HEK293 (cell line): Measurements from ENCODE around the gene COPS9.
A peak's percentile ranks its signal among the peaks of the same experiment; 100 is the strongest.

ENCODE experiments used
- CTCF ChIA-PET: fragments of 350-600 bp; formaldehyde crosslinking; extraction: SDS; loops from one replicate; lab custom pipeline; 2021; ENCODE audit warnings: antibody characterized with exemption; lab: Yijun Ruan, JAX
- POLR2A ChIA-PET: fragments of 300-600 bp; formaldehyde crosslinking; extraction: SDS; loops from one replicate; lab custom pipeline; 2020; ENCODE audit warnings: antibody characterized with exemption, inconsistent platforms; lab: Yijun Ruan, JAX
- H3K27ac ChIP-seq: fragments of 200-500 bp; sonication (Bioruptor generic); 2 replicates; pipeline ENCODE4 v1.5.1; 2014; ENCODE audit warnings: low read depth, low read length, control low read depth, inconsistent platforms; ENCODE audit errors: extremely low read depth
- H3K36me3 ChIP-seq, 2 experiments: fragments of 200-500 bp in 1 of 2; sonication (Bioruptor generic) in 1 of 2; 1 replicate in 1 of 2; 2 replicates in 1 of 2; pipeline ENCODE4 v1.5.1; 2014 to 2017; ENCODE audit warnings: inconsistent platforms in 2 of 2, low read length in 2 of 2; ENCODE audit not compliant: control insufficient read depth in 2 of 2, insufficient read depth in 1 of 2
- H3K4me1 ChIP-seq: fragments of 200-500 bp; sonication (Bioruptor generic); 2 replicates; pipeline ENCODE4 v1.5.1; 2014; ENCODE audit warnings: mild to moderate bottlenecking, low read length, inconsistent platforms; ENCODE audit not compliant: control insufficient read depth, insufficient read depth
- H3K4me3 ChIP-seq: 2 replicates; pipeline ENCODE4 v1.5.1; 2011; ENCODE audit warnings: low read depth, mild to moderate bottlenecking, control low read depth, low read length, moderate library complexity
- H3K9me3 ChIP-seq: fragments of 200-500 bp; sonication (Bioruptor generic); 2 replicates; pipeline ENCODE4 v1.5.1; 2014; ENCODE audit warnings: low read depth, low read length, inconsistent platforms; ENCODE audit not compliant: control insufficient read depth, insufficient read depth
- BCL11A ChIP-seq: fragments of 450-650 bp; formaldehyde crosslinking; IDR thresholded peaks from 2 replicates; pipeline ENCODE4 v1.5.1; 2016; ENCODE audit warnings: low read depth, missing biosample characterization, missing genetic modification characterization
- EGR2 ChIP-seq: fragments of 450-650 bp; formaldehyde crosslinking; IDR thresholded peaks from 2 replicates; pipeline ENCODE4 v1.5.1; 2016; ENCODE audit warnings: low read depth, missing biosample characterization, missing genetic modification characterization
- GLIS1 ChIP-seq: fragments of 450-650 bp; formaldehyde crosslinking; IDR thresholded peaks from 2 replicates; pipeline ENCODE4 v1.5.1; 2016; ENCODE audit warnings: missing biosample characterization, missing genetic modification characterization
- GLIS2 ChIP-seq: fragments of 450-650 bp; formaldehyde crosslinking; IDR thresholded peaks from 2 replicates; pipeline ENCODE4 v1.5.1; 2016; ENCODE audit warnings: missing biosample characterization, missing genetic modification characterization
- OSR2 ChIP-seq: fragments of 450-650 bp; formaldehyde crosslinking; IDR thresholded peaks from 2 replicates; pipeline ENCODE4 v1.5.1; 2016; ENCODE audit warnings: missing biosample characterization, missing genetic modification characterization
- RBAK ChIP-seq: fragments of 450-650 bp; formaldehyde crosslinking; IDR thresholded peaks from 2 replicates; pipeline ENCODE4 v1.5.1; 2016; ENCODE audit warnings: missing biosample characterization, missing genetic modification characterization
- SP7 ChIP-seq: fragments of 450-650 bp; formaldehyde crosslinking; IDR thresholded peaks from 2 replicates; pipeline ENCODE4 v1.5.1; 2016; ENCODE audit warnings: missing biosample characterization, missing genetic modification characterization
- ZBTB17 ChIP-seq: fragments of 450-650 bp; formaldehyde crosslinking; IDR thresholded peaks from 2 replicates; pipeline ENCODE4 v1.5.1; 2016; ENCODE audit warnings: missing biosample characterization, missing genetic modification characterization
- ZBTB21 ChIP-seq: fragments of 450-650 bp; formaldehyde crosslinking; IDR thresholded peaks from 2 replicates; pipeline ENCODE4 v1.5.1; 2017; ENCODE audit warnings: missing biosample characterization, missing genetic modification characterization
- ZIC2 ChIP-seq: fragments of 450-650 bp; formaldehyde crosslinking; IDR thresholded peaks from 2 replicates; pipeline ENCODE4 v1.5.1; 2016; ENCODE audit warnings: missing biosample characterization, missing genetic modification characterization
- ZNF114 ChIP-seq: fragments of 450-650 bp; formaldehyde crosslinking; IDR thresholded peaks from 2 replicates; pipeline ENCODE4 v1.5.0; 2017; ENCODE audit warnings: missing biosample characterization, missing genetic modification characterization
- ZNF133 ChIP-seq: fragments of 450-650 bp; formaldehyde crosslinking; IDR thresholded peaks from 2 replicates; pipeline ENCODE4 v1.5.1; 2016; ENCODE audit warnings: missing biosample characterization, missing genetic modification characterization
- ZNF202 ChIP-seq: fragments of 450-650 bp; formaldehyde crosslinking; IDR thresholded peaks from 2 replicates; pipeline ENCODE4 v1.5.1; 2016; ENCODE audit warnings: missing biosample characterization, missing genetic modification characterization, borderline replicate concordance
- ZNF214 ChIP-seq: fragments of 450-650 bp; formaldehyde crosslinking; IDR thresholded peaks from 2 replicates; pipeline ENCODE4 v1.5.1; 2017; ENCODE audit warnings: missing biosample characterization, mild to moderate bottlenecking, missing genetic modification characterization, borderline replicate concordance
- ZNF239 ChIP-seq: fragments of 450-650 bp; formaldehyde crosslinking; IDR thresholded peaks from 2 replicates; pipeline ENCODE4 v1.5.1; 2016; ENCODE audit warnings: missing biosample characterization, missing genetic modification characterization
- ZNF341 ChIP-seq: fragments of 450-650 bp; formaldehyde crosslinking; IDR thresholded peaks from 2 replicates; pipeline ENCODE4; 2016; ENCODE audit warnings: low read depth, missing biosample characterization, missing genetic modification characterization
- ZNF354C ChIP-seq: fragments of 450-650 bp; formaldehyde crosslinking; IDR thresholded peaks from 2 replicates; pipeline ENCODE4 v1.5.1; 2016; ENCODE audit warnings: missing biosample characterization, missing genetic modification characterization, low read depth, borderline replicate concordance
- ZNF530 ChIP-seq: fragments of 450-650 bp; formaldehyde crosslinking; IDR thresholded peaks from 2 replicates; pipeline ENCODE4 v1.5.1; 2016; ENCODE audit warnings: low read depth, missing biosample characterization, missing genetic modification characterization
- ZNF571 ChIP-seq: fragments of 450-650 bp; formaldehyde crosslinking; IDR thresholded peaks from 2 replicates; pipeline ENCODE4 v1.5.0; 2017; ENCODE audit warnings: missing biosample characterization, missing genetic modification characterization
- ZNF621 ChIP-seq: fragments of 450-650 bp; formaldehyde crosslinking; IDR thresholded peaks from 2 replicates; pipeline ENCODE4 v1.5.1; 2017; ENCODE audit warnings: missing biosample characterization, missing genetic modification characterization
- ZNF629 ChIP-seq: fragments of 450-650 bp; formaldehyde crosslinking; IDR thresholded peaks from 2 replicates; pipeline ENCODE4 v1.5.1; 2017; ENCODE audit warnings: missing biosample characterization, missing genetic modification characterization
- ZNF654 ChIP-seq: fragments of 450-650 bp; formaldehyde crosslinking; IDR thresholded peaks from 2 replicates; pipeline ENCODE4 v1.5.1; 2016; ENCODE audit warnings: low read depth, missing biosample characterization, missing genetic modification characterization
- ZNF777 ChIP-seq: fragments of 450-650 bp; formaldehyde crosslinking; IDR thresholded peaks from 2 replicates; pipeline ENCODE4 v1.5.1; 2017; ENCODE audit warnings: missing biosample characterization, missing genetic modification characterization, borderline replicate concordance
- ZNF785 ChIP-seq: fragments of 450-650 bp; formaldehyde crosslinking; IDR thresholded peaks from 2 replicates; pipeline ENCODE4 v1.5.1; 2016; ENCODE audit warnings: missing biosample characterization, missing genetic modification characterization
- TF ChIP-seq, protein P1 (sequence below): fragments of 450-650 bp; formaldehyde crosslinking; IDR thresholded peaks from 2 replicates; pipeline ENCODE4 v1.5.1; 2017; ENCODE audit warnings: missing biosample characterization, mild to moderate bottlenecking, missing genetic modification characterization, moderate library complexity
- TF ChIP-seq, protein P2 (sequence below): fragments of 450-650 bp; formaldehyde crosslinking; IDR thresholded peaks from 2 replicates; pipeline ENCODE4 v1.5.1; 2016; ENCODE audit warnings: missing biosample characterization, missing genetic modification characterization
- TF ChIP-seq, protein P3 (sequence below): fragments of 450-650 bp; formaldehyde crosslinking; IDR thresholded peaks from 2 replicates; pipeline ENCODE4 v1.5.1; 2016; ENCODE audit warnings: missing biosample characterization, missing genetic modification characterization
- TF ChIP-seq, protein P4 (sequence below): fragments of 450-650 bp; formaldehyde crosslinking; IDR thresholded peaks from 2 replicates; pipeline ENCODE4 v1.5.1; 2016; ENCODE audit warnings: missing biosample characterization, missing genetic modification characterization
- TF ChIP-seq, protein P5 (sequence below): fragments of 450-650 bp; formaldehyde crosslinking; IDR thresholded peaks from 2 replicates; pipeline ENCODE4 v1.5.1; 2016; ENCODE audit warnings: missing biosample characterization, missing genetic modification characterization, low read depth

COPS9 gene

DNA sequence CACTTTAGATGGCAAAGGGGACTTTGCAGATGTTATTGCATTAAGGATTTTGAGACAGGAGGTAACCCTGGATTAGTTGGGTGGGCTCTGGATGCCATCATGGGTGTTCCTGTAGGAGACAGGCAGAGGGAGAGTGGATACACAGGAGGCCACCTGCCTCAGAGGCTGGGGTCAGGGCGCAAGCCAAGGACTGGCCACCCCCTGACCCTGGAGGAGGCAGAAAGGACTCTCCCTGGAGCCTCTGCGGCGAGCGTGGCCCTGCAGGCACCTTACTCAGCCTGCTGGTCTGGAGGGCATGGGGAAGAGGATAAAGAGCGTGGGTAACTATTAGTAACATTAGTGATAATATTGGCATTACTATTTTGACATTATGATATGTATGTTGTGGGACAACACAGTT lies 25.9 kb upstream of the COPS9 start:
- H3K36me3 ChIP-seq, result no peaks in the 10 kb centered on the region
- no peak overlapping the region for H3K27ac ChIP-seq
- no peaks in the 10 kb centered on the region for H3K9me3 ChIP-seq
- TF ChIP-seq ZNF202 (no peak), OSR2 (no peak), ZNF785 (tag by site-specific recombination) (no peak), ZNF133 (tag by site-specific recombination) (no peak), ZNF341 (tag by site-specific recombination) (no peak), ZNF621 (no peak), ZNF114 (tag by site-specific recombination) (no peak), RBAK (tag by site-specific recombination) (no peak), BCL11A (tag by site-specific recombination) (no peak), ZNF777 (tag by site-specific recombination) (no peak)
- TF ChIP-seq, protein P1, sequence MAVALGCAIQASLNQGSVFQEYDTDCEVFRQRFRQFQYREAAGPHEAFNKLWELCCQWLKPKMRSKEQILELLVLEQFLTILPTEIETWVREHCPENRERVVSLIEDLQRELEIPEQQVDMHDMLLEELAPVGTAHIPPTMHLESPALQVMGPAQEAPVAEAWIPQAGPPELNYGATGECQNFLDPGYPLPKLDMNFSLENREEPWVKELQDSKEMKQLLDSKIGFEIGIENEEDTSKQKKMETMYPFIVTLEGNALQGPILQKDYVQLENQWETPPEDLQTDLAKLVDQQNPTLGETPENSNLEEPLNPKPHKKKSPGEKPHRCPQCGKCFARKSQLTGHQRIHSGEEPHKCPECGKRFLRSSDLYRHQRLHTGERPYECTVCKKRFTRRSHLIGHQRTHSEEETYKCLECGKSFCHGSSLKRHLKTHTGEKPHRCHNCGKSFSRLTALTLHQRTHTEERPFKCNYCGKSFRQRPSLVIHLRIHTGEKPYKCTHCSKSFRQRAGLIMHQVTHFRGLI, result no peak
- no peak overlapping the region for H3K4me3 ChIP-seq
- no peaks in the 10 kb centered on the region for H3K4me1 ChIP-seq
- ChIA-PET POLR2A (no interaction called here), CTCF (no interaction called here)

DNA sequence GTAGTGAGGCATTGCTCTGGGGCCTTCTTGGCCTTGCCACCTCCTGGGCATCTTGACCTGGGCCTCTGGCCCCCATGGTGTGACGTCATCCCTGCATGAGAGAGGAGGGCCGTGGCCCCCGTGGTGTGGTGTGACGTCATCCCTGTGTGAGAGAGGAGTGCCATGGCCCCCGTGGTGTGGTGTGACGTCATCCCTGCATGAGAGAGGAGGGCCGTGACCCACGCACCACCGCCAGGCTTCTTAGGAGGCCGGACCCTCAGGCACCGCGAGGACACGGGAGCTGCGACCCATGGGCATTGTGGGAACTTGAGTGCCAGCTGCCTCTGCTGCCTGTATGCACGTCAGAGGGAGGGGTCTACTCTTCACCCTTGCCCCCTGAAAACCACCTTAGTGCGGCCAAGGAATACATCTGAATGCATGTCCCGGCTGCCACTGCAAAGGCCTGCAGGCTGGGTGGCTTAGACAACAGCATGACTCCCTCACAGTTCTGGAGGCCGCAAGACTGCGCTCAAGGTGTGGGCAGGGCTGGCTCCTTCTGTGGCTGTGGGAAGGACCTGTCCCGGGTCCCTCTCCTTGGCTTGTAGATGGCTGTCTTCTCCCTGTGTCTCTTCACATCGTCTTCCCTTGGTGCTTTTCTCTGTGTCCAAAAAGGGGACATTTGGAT lies 25.1 kb upstream of the COPS9 start:
- Histone ChIP-seq H3K27ac (no peak overlapping the region), H3K4me1 (no peaks in the 10 kb centered on the region), H3K4me3 (no peak overlapping the region), H3K9me3 (no peaks in the 10 kb centered on the region), H3K36me3 (no peaks in the 10 kb centered on the region)
- POLR2A ChIA-PET, result no interaction called here
- TF ChIP-seq ZNF114 (tag by site-specific recombination) (no peak), RBAK (tag by site-specific recombination) (no peak), ZNF629 (tag by site-specific recombination) (peak; percentile 58; the same call in 1 of the 2 replicates), ZNF214 (no peak), ZNF341 (tag by site-specific recombination) (no peak), ZNF354C (tag by site-specific recombination) (no peak), GLIS1 (tag by site-specific recombination) (peak; percentile 66), ZIC2 (tag by site-specific recombination) (peak; percentile 90), SP7 (no peak), ZNF239 (tag by site-specific recombination) (no peak), ZNF654 (tag by site-specific recombination) (no peak), ZBTB21 (tag by site-specific recombination) (peak; percentile 68), ZNF530 (tag by site-specific recombination) (no peak), GLIS2 (tag by site-specific recombination) (no peak), ZNF571 (no peak), ZBTB17 (no peak), EGR2 (tag by site-specific recombination) (no peak)
- TF ChIP-seq, protein P2, sequence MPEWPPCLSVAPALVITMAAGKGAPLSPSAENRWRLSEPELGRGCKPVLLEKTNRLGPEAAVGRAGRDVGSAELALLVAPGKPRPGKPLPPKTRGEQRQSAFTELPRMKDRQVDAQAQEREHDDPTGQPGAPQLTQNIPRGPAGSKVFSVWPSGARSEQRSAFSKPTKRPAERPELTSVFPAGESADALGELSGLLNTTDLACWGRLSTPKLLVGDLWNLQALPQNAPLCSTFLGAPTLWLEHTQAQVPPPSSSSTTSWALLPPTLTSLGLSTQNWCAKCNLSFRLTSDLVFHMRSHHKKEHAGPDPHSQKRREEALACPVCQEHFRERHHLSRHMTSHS, result no peak
- TF ChIP-seq, protein P3, sequence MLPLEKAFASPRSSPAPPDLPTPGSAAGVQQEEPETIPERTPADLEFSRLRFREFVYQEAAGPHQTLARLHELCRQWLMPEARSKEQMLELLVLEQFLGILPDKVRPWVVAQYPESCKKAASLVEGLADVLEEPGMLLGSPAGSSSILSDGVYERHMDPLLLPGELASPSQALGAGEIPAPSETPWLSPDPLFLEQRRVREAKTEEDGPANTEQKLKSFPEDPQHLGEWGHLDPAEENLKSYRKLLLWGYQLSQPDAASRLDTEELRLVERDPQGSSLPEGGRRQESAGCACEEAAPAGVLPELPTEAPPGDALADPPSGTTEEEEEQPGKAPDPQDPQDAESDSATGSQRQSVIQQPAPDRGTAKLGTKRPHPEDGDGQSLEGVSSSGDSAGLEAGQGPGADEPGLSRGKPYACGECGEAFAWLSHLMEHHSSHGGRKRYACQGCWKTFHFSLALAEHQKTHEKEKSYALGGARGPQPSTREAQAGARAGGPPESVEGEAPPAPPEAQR (tag by site-specific recombination), result no peak
- TF ChIP-seq, protein P4, sequence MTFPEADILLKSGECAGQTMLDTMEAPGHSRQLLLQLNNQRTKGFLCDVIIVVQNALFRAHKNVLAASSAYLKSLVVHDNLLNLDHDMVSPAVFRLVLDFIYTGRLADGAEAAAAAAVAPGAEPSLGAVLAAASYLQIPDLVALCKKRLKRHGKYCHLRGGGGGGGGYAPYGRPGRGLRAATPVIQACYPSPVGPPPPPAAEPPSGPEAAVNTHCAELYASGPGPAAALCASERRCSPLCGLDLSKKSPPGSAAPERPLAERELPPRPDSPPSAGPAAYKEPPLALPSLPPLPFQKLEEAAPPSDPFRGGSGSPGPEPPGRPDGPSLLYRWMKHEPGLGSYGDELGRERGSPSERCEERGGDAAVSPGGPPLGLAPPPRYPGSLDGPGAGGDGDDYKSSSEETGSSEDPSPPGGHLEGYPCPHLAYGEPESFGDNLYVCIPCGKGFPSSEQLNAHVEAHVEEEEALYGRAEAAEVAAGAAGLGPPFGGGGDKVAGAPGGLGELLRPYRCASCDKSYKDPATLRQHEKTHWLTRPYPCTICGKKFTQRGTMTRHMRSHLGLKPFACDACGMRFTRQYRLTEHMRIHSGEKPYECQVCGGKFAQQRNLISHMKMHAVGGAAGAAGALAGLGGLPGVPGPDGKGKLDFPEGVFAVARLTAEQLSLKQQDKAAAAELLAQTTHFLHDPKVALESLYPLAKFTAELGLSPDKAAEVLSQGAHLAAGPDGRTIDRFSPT (tag by site-specific recombination), result no peak
- TF ChIP-seq, protein P5, sequence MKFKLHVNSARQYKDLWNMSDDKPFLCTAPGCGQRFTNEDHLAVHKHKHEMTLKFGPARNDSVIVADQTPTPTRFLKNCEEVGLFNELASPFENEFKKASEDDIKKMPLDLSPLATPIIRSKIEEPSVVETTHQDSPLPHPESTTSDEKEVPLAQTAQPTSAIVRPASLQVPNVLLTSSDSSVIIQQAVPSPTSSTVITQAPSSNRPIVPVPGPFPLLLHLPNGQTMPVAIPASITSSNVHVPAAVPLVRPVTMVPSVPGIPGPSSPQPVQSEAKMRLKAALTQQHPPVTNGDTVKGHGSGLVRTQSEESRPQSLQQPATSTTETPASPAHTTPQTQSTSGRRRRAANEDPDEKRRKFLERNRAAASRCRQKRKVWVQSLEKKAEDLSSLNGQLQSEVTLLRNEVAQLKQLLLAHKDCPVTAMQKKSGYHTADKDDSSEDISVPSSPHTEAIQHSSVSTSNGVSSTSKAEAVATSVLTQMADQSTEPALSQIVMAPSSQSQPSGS (tag by site-specific recombination), result peak; percentile 80
- CTCF ChIA-PET, result no interaction called here
